Stimulated activated CD4-positive, alpha-beta T cell treated with anti-CD3 and anti-CD28 coated beads, TNF-alpha, amount 100 ng/mL, for 4 hours (primary cell): ENCODE measurements around the gene SLC25A29.
"Not testable (repeated sequence)": the region's sequence is repeated elsewhere in the genome, so short reads cannot be mapped to it uniquely, and the experiment has no call there.

Source experiments
- DNase-seq, 3 experiments: peaks; one replicate each; pipeline ENCODE4 v3.0.0-alpha.2; 2020; ENCODE audit warnings: low read depth in 3 of 3

SLC25A29 gene

GRCh38 chr14:100293497-100294212 lies 12.6 kb downstream of the SLC25A29 start:
- DNase-seq: no peak

- no peak for DNase-seq
Observed at GRCh38 chr14:100292776-100293461, 13.3 kb downstream of the SLC25A29 start.

- no peak for DNase-seq
Observed at GRCh38 chr14:100292301-100292775, 13.9 kb downstream of the SLC25A29 start.

- no peak for DNase-seq
Observed at GRCh38 chr14:100291305-100292075, 14.8 kb downstream of the SLC25A29 start.

- DNase-seq: no peak
Observed at GRCh38 chr14:100290607-100291304, 15.5 kb downstream of the SLC25A29 start.

- no peak for DNase-seq
Observed at GRCh38 chr14:100289916-100290606, 16.2 kb downstream of the SLC25A29 start.

- no peak for DNase-seq
Observed at GRCh38 chr14:100288382-100289185, 17.7 kb downstream of the SLC25A29 start.

GRCh38 chr14:100287998-100288295 lies 18.3 kb downstream of the SLC25A29 start:
- not testable (repeated sequence) for DNase-seq

GRCh38 chr14:100287202-100287997 lies 18.8 kb downstream of the SLC25A29 start:
- DNase-seq: no peak

GRCh38 chr14:100286484-100287191 lies 19.6 kb downstream of the SLC25A29 start:
- no peak for DNase-seq

GRCh38 chr14:100285913-100286400 lies 20.3 kb downstream of the SLC25A29 start:
- DNase-seq: no peak

- peak; percentile 62 to 65 (median 64) for DNase-seq
Observed at GRCh38 chr14:100285021-100285912, 21.0 kb downstream of the SLC25A29 start.

- no peak for DNase-seq
Observed at GRCh38 chr14:100283984-100284881, 22.0 kb downstream of the SLC25A29 start.

GRCh38 chr14:100283436-100283835 lies 22.8 kb downstream of the SLC25A29 start:
- DNase-seq: not testable (repeated sequence)

- no peak for DNase-seq
Observed at GRCh38 chr14:100282766-100283419, 23.4 kb downstream of the SLC25A29 start.

GRCh38 chr14:100282083-100282350 lies 24.2 kb downstream of the SLC25A29 start:
- no peak for DNase-seq
